Stimulated activated CD4-positive, alpha-beta T cell treated with anti-CD3 and anti-CD28 coated beads, TNF-alpha, amount 100 ng/mL, for 24 hours (primary cell): ENCODE measurements around the gene EIF4B.
A peak's percentile ranks its signal among the peaks of the same experiment; 100 is the strongest.
"Not testable (repeated sequence)": the region's sequence is repeated elsewhere in the genome, so short reads cannot be mapped to it uniquely, and the experiment has no call there.

Experiments used
- DNase-seq, 3 experiments: peaks; one replicate each; pipeline ENCODE4 v3.0.0-alpha.2; 2020; ENCODE audit warnings: low read depth in 3 of 3

The EIF4B gene, protein sequence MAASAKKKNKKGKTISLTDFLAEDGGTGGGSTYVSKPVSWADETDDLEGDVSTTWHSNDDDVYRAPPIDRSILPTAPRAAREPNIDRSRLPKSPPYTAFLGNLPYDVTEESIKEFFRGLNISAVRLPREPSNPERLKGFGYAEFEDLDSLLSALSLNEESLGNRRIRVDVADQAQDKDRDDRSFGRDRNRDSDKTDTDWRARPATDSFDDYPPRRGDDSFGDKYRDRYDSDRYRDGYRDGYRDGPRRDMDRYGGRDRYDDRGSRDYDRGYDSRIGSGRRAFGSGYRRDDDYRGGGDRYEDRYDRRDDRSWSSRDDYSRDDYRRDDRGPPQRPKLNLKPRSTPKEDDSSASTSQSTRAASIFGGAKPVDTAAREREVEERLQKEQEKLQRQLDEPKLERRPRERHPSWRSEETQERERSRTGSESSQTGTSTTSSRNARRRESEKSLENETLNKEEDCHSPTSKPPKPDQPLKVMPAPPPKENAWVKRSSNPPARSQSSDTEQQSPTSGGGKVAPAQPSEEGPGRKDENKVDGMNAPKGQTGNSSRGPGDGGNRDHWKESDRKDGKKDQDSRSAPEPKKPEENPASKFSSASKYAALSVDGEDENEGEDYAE

DNA sequence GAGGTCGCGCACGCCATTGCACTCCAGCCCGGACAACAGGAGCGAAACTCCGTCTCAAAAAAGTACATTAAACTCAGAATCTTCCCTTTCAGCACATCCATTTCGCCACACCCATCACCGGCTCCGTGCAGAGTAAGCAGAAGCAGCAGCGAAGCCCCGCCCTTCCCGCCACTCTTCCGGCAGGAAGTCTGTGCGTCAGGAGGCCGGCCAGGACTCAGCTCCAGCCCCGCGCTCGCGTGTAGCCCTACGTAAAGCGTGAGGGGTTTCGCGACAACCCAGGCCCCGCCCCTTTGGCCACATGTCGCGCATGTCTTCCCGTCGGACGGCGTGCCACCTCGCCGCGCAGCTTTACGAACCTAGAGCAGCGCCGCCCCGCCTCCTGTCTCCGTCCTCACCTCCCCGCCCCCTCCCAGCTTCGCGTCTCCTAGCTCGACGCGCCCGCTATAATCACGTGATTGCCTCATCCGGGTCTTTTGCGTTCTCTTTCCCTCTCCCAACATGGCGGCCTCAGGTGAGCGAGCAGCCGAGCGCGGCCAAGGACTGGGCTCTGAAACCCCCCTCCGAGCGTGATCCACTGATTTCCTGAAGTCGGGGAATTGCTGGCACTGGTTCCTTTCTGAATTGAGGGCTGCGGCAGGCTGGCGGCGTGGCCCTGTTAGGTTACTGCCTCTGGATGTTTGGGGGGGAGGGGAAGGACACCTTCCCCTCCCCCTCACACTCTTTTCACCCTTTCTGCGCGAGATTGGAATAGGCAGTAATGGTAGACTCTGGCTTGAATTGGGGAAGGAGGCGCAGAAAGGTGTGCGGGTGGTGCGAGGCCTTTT lies at the start of gene EIF4B:
Gene EIF4B, plus strand, starts transcription at position 471 of the 824 bp plus-strand sequence. Its CDS starts 28 bp downstream, at position 499.
- peak; percentile 99 to 100 (median 100) for DNase-seq

GRCh38 chr12:52956987-52957386 lies 49.3 kb upstream of the EIF4B start:
- no peak for DNase-seq

- no peak for DNase-seq
Measured at GRCh38 chr12:52964556-52965336, 41.5 kb upstream of the EIF4B start.

DNA sequence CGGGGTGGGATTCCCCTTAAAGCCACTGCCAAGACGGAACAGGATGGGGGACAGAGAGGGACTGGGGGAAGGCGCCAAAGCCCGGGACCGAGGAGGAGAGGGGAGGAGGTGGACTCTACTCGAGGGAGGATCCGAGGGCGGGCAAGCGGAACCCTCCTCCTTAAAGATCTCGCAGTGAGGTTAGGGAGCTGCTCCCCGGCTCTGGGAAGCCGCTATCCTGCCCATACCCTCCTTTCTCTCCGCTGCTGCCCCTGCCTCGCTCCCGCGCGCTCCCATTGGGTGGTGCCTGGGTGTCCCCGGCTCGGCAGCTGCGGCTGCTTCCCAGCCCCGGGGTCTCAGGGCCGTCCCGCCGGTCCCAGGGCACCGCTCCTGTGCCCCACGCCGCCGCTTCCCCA lies 40.9 kb upstream of the EIF4B start:
- no peak for DNase-seq

GRCh38 chr12:52969166-52969795 lies 37.0 kb upstream of the EIF4B start:
- DNase-seq = no peak

DNA sequence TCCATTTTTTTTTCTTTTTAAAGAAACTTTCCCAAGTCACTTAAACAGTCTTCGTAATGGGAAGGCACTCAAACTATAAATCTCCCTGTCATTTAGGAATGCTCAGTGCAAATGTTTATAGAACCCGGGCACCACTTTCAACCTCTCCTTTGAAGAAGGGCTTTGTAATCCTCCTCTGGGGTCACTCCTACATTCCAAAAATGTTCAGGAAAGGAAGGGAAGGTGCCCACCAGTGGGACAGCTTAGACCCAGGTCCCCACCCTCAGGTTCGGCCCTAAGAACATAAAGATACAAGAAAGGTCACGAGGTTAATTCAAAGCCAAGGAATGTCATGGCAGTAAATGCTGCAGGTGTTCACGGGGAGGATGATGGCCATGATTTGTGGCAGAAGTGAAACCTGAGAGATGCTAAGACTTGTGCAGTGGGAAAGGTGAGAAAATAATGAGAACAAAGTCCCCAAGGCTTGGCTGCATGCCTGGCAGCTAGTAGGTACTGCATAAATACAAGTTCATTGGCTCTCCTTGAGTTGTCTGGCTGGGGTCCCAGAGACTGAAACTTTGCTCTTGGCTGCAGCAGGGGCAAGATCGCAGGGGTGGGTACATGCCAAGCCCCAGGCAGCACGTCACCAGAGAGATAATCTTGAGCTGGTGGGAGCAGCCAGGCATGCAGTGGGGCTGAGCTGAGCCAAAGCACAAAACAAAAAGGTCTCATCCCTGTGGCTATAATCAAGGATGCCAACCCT lies 36.3 kb upstream of the EIF4B start:
- DNase-seq = no peak

DNA sequence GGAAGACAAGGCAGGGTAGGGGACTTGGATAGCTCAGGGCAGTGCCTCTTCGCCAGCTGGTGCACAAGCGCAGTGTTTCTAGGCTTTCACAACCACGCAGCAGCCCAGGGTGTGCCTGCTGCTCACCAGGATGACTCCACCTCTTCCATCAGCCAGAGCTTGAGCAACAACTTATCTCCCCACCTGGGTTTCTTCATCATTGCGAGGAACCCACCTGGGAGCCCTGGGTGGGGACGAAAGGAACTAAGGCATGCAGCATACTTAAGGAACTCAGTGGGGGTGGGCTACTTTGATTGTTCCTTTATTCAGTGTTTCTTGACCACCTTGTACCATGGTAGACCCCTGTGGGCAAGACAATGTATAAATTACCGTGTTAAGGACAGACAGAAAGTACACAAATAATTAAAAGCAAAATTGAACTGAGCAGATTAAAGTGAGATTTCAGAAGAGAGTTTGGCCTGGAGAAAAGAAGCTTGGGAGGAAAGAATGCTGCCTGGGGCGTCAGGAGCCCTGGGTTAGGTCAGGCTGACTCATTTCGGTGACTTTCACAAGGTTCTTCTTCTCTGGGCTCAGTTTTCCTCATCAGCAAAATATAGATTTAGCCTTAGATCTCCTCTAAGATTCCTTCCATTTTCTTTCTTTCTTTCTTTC lies 34.5 kb upstream of the EIF4B start:
- no peak for DNase-seq

DNA sequence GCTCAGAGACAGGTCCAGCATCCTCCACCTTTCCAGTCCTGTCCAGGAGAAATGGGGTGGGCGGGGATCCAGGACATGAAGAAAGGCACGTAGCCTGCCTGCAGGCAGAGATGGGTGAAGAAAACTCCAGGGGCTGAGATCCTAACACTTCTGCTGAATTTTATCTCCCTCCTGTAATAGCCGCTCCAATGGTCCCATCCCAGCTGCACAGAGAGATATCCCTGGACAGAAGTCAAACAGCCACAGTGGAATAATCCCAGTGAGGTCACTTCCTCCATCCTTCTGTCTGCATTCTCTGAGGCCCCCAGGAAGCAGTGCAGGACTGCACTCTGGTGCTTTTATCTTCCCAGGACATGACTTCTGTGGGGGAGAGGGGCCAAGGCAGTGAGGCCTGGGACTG lies 31.1 kb upstream of the EIF4B start:
- DNase-seq = no peak

- no peak for DNase-seq
Measured at GRCh38 chr12:52975820-52976573, 30.3 kb upstream of the EIF4B start.

DNA sequence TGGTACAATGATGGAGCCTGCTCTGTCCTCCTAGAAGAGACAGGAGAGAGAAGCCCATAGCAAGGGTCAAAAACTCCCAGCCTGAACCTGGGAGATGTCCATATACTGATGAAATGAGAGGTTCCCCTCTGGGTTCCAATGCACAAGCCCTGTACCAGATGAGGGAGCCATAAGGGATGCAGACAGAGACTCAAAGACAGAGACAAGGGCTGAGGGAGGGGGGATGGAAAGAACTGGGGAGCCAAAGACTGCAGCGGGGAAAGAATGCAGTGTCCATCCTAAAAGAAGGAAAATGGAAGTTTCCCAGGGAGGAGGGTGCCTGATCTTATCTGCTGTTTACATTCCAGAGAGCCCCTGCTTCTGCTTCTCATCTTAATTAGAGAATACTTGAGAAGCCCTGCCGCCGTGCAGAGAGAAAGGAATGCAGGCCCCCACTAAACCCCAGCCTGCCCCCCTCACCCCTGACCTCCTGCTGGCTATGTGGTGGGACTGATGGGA lies 29.6 kb upstream of the EIF4B start:
- no peak for DNase-seq

DNA sequence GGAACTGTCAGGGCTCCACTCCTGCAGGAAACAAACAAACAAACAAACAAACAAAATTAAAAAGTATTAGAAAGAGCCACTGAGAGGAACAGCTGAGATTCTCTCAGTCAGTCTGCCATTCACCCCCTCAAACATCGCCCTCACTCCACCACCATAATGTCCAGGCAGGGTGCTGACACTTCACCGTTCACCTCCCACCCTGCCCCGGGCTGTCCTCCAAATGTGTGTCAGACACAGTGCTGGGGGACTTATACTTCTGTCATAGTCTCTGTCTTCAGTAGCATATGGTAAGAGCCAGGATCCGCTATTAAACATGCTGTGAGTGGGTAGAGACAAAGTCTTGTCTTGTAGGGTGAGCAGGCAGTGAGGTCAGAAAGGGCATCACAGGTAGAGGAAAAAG lies 29.1 kb upstream of the EIF4B start:
- no peak for DNase-seq

DNA sequence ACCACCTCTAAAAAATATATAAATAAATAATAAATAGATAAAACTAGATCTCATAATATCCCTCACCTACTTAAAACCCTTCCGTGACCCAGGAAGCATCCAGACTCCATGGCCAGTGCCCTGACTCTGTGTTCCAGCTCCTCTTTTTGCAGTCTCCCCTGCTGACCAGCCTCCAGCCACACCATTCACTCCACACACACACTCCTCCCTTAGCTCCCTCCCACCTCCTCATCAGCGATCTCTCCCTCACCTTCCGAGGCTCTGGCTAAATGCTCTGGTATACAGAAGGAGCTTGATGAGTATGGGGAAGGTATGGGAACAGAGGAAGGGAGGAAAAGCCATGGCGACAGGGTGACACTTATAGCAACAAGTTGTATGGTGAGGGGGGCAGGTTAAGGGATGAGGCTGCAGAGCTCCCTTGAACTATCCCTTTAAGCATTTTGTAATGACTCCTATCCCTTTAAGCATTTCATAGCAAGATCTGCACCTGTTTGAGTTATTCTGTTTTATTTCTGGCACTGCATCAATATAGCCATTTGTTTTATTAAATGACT lies 26.1 kb upstream of the EIF4B start:
- DNase-seq = no peak

DNA sequence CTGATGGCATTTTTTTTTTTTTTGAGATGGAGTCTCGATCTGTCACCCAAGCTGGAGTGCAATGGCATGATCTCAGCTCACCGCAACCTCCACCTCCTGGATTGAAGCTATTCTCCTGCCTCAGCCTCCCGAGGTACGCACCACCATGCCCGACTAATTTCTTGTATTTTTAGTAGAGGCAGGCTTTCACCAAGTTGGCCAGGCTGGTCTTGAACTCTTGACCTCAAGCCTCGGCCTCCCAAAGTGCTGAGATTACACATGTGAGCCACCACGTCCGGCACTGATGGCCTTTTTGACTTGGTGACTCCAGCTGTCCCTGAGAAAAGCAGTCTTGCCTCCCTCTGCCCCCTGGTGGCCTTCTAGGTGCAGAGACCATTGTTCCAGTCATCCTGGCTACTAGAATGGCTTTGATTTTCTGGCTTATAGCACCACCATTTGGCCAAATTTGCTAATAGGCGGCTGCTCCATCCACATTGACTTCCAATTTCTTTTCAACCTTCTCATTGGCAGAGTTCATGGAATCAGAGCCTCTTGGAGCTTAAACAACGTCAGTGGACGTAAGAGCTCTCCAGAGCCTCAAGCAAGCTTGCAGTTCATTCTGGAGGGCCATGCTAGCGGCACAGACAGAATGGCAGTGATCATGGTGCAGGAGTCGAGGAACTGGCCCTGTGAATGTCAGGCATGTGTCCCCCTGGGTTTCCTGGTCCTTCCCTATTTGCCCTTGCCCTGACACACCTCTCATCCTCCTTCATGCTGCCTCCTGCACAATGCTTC lies 25.4 kb upstream of the EIF4B start:
- peak; percentile 57 to 77 (median 71) for DNase-seq

GRCh38 chr12:52984136-52984535 lies 22.1 kb upstream of the EIF4B start:
- no peak for DNase-seq

DNA sequence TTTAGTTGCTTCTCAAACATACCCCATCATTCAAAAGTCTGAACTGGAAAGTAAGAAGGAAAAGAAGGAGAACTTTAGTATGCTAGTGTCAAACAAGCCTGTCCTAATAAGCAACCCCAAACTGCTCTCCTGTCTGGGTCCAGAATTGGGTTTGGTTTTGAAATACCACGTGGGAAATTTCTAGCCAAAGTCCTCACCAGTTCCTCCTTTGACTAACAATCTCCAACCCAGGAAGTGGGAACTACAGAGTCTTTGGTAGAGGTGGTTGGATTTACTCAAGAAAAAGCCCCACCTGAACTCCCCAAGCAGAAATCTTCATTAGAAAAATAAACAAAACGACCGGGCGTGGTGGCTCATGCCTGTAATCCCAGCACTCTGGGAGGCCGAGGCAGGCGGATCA lies 17.4 kb upstream of the EIF4B start:
- no peak for DNase-seq

DNA sequence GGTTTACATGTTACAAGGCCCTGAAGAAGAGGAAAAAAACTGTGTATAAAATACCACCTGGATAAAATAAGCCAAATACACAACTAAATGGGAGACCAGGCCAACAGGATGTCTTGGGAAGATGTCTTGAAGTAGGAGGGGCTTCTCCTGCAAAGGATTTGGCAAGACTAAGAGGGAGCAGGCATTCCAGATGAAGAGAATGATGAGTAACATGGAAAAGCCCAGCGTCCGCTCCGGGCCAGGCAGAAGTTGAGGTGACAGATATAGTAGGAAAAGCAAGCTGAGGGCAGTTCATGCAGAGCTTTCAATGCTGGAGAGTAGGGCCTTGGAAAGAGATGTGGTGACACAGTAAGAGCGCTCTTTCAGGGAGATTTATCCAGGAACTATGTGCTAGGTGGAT lies 16.1 kb upstream of the EIF4B start:
- no peak for DNase-seq

- not testable (repeated sequence) for DNase-seq
Measured at GRCh38 chr12:52992240-52992639, 14.0 kb upstream of the EIF4B start.
